ENCODE data around the gene CBY3.
A peak's percentile ranks its signal among the peaks of the same experiment; 100 is the strongest.
"Not testable (repeated sequence)": the region's sequence is repeated elsewhere in the genome, so short reads cannot be mapped to it uniquely, and the experiment has no call there.

CBY3 gene

DNA sequence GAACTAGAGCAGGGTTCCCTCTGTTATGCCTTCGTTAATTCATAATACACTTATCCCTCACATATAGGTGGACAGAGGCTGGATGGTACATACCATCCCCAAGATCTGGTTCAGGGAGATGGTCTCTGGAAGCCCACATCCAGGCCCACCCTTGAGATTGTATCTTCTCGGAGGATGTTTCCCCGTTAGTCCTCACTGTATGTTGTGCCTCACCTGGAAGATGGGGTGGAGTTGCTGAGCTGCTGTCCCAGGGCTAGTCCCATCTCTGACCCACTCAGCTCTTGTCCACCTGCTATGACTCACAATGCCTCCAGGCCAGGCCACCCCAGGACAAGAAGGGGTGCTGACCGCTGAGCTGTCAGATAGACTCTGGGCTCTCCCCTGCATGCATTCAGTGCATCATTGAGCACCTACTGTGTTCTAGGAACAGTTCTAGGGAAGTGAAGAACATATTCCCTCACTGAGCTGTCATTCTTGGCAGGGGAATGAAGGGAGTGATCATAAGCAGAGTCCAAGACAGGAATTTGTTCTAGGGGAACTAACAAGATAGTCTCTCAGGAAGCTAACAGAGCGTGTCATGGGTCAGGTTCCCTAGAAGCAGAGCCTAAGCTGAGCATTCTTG lies at the start of gene CBY3:
Gene CBY3 (minus strand): TSS at position 255 of the 622 bp plus-strand sequence. CDS start 116 bp downstream, at position 139.
- no peak for DNase-seq

GRCh38 chr5:179730356-179730755 lies 49.5 kb upstream of the CBY3 start:
- no peak for DNase-seq

DNA sequence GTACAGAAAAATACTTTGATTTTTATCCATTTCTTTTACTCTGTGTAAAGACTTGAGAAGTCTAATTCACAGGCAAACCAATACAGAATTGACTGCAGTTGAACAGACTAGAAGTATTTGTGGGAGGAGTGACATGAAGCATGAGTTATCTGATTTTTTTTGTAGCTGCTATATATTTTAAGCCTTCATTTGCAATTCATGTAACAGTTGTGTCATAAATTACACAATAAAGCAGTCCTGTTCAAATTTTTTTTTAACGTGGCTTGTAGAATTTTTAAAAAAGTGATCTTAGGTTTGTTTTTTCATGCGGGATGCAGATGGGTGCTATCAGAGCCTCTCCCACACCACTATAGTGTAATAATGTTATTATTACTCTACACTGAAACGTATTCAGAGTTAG lies 48.9 kb upstream of the CBY3 start:
- DNase-seq = no peak

DNA sequence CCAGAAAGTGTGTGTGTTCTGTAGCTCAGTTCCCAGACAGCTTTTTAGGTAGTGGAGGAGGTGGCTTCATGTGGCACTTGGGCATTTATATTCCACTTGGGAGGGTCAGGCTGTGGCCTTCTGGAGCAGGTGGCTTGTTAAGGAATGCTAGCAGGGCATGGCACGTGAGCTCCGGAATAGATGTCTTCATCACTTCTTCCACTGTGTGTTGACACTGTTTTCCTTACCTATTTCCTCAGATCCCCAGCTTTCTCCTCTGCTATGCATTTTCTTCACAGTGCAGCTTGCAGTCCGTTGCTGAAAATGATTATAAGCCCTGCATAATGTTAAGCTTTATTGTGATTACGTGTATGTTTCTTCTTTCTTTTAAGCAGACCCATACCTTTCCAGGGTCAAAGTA lies 48.5 kb upstream of the CBY3 start:
- no peak for DNase-seq

DNA sequence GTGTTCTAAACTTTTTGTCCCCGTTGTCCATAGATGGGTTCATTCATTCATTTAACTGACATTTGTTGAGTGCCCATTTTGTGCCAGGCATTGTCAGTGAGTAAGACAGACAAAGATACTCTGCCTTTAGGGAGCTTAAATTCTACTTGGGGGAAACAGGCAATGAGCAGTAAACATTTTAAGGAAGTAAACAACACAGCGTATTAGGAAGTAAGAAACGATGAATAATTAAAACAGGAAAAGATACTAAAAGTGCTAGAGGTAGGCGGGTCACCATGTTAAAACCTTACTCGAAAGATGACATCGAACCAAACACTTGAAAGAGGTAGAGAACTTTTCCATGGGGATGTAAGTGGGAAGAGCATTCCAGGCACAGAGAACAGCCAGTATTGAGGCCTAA lies 46.3 kb upstream of the CBY3 start:
- DNase-seq = no peak

GRCh38 chr5:179724163-179724562 lies 43.3 kb upstream of the CBY3 start:
- DNase-seq = no peak

- no peak for DNase-seq
Measured at GRCh38 chr5:179720222-179720621, 39.4 kb upstream of the CBY3 start.

- DNase-seq = no peak
Measured at GRCh38 chr5:179716286-179716685, 35.5 kb upstream of the CBY3 start.

- DNase-seq = no peak
Measured at GRCh38 chr5:179700401-179700918, 19.6 kb upstream of the CBY3 start.

DNA sequence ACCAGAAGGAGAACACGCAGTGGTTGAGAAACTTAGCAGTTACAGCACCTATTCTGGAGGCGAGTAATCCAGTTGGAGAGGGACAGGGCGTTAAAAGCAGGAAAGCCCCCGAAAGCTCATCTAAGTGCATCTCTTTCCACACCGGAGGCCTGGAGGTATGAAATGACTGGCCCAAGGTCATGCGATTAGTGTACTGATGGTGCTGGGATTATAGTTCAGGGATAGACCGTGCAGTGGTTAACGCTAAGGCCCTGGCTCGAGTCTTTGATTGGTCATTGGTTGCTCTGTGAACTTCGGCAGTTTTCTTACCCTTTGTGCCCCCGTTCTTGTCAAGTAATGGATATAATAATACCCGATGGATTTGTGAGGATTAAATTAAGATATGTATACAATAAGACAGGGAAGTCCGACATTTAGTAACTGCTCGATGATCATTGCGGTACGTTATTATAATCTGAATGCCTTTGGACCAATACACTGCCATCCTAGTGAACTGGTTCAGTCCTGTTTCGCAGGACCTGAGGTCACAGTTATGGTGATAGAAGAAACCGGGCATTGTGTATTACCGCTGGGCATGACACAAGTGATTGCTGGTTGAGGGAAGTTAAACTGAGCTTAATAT lies 18.9 kb upstream of the CBY3 start:
- DNase-seq = peak; percentile 30

- no peak for DNase-seq
Measured at GRCh38 chr5:179698935-179699615, 18.2 kb upstream of the CBY3 start, which contains the start of gene CANX. Gene CANX, plus strand, starts transcription at chr5:179698967. Its CDS starts 6,715 bp downstream, at chr5:179705682.

- DNase-seq = peak; percentile 97
Measured at GRCh38 chr5:179697993-179698934, 17.4 kb upstream of the CBY3 start.

- not testable (repeated sequence) for DNase-seq
Measured at GRCh38 chr5:179697543-179697942, 16.7 kb upstream of the CBY3 start.

- no peak for DNase-seq
Measured at GRCh38 chr5:179697108-179697507, 16.3 kb upstream of the CBY3 start.

GRCh38 chr5:179696603-179697002 lies 15.8 kb upstream of the CBY3 start:
- no peak for DNase-seq

- DNase-seq = no peak
Measured at GRCh38 chr5:179694561-179694960, 13.7 kb upstream of the CBY3 start.

DNA sequence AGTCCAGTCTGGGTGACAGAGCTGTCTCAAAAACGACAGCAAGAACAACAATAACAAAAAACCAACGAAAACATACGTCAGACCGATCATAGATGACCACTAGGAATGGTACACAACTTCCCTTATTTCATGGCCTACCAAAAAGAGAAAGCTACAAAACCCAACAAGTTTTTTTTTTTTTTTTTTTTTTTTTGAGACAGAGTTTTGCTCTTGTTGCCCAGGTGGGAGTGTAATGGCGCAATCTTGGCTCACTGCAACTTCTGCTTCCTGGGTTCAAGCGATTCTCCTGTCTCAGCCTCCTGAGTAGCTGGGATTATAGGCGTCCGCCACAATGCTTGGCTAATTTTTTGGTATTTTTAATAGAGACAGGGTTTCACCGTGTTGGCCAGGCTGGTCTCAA lies 8.4 kb upstream of the CBY3 start:
- not testable (repeated sequence) for DNase-seq

DNA sequence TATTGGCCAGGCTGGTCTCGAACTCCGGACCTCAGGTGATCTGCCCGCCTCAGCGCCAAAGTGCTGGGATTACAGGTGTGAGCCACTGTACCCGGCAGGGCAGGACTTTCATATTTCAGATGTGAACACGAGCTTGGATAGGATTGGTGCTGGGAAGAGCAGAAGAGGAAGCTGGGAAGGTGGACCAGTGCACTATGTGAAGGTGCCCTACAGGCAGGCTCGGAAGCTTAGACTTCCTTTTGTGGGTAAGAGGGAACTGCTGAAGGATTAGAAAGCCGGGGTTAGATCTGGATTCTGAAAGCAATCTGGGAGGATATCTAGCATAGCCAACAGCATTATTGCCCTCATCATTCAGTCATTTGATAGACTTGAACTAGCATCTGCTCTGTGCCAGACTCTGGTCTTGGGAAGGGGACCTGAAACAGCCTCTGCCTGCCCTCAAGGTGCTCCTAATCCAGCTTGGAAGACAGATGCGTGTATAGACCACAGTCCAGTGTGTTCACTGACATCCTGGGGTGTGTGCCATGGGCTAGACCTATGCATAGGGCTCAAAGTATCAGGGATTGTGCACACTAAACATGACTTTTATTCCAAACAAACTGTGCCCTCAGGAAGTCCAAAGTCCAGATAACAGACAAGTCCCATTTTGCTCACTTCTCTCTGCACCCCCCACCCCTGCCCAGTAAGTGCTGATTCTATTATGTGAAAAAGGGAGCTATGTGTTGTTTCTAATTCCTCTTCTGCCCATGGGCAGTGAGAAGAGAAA lies 637 bp downstream of the CBY3 start:
- DNase-seq = no peak

GRCh38 chr5:179679014-179679674 lies 1.7 kb downstream of the CBY3 start:
- DNase-seq = peak; percentile 73

DNA sequence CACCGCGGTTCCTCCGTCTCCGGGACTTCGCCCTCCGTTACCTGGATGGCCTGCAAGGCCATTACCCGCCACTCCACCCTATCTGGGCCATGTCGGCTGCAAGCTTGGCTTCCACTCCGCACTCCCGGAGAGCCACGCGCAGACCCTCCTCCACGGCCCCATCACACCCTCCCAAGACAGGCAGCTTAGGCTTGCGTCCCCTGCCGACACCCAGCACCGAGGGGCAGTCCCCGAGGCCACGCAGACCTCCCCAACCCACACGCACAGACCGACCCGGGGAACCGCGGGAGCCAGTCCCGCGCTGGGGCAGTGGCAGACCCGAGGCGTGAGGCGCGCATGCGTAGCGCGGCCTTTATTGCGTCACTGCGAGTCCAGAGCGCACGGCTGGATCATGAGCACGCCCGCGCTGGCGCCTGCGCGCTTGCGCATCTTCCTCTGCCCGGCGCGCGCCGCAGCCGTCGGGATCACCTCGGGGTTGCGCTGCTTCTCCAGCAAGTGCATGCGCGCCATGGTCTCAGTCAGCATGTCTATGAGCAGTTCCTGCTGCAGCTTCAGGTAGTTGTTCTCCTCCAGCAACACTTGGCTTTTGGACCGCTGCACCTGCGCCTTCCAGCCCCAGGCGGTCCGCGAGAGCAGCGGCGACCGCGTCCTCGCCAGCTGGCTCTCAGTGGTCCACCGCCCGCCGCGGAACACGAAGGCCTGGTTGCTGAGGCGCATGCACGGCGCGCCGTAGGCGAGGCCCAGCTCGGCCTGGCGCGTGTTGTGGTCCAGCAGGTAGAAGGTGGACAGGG lies 2.4 kb downstream of the CBY3 start:
- peak; percentile 93 for DNase-seq

- peak; percentile 49 for DNase-seq
Measured at GRCh38 chr5:179668391-179668790, 12.4 kb downstream of the CBY3 start.

All from activated T-cell treated with anti-CD3 and anti-CD28 coated beads, Interleukin-2, amount 50 U/mL, for 1 hour (primary cell).